Upper lobe of left lung (tissue), 6 donors: ENCODE results near the gene ZDHHC13. TPM values are rescaled to one million over a fixed set of nuclear protein-coding genes. Genes with fewer than 3 reads are reported as not detected.
A peak's percentile ranks its signal among the peaks of the same experiment; 100 is the strongest.

Source experiments
- ATAC-seq, 2 donors: fragments of 200-7000 bp; cut with Tn5 transposase; one replicate each; pipeline ENCODE4 v1.9.1; 2022; ENCODE audit warnings: mild to moderate bottlenecking in 2 of 2, moderate library complexity in 2 of 2; ENCODE audit not compliant: low FRiP score in 2 of 2
- DNase-seq, 2 donors: peaks; one replicate each; pipeline ENCODE4 v3.0.0-alpha.2; 2019 to 2020
- H3K27ac ChIP-seq, 4 donors: fragments of 200-600 bp; sonication (generic); one replicate each; pipeline ENCODE4 v1.5.1; 2016 to 2019
- H3K27me3 ChIP-seq, 4 donors: fragments of 200-600 bp; sonication (generic); one replicate each; pipeline ENCODE4 v1.5.1; 2017 to 2019
- H3K36me3 ChIP-seq, 4 donors: fragments of 200-600 bp; sonication (generic); one replicate each; pipeline ENCODE4 v1.5.1; 2016 to 2019
- H3K4me1 ChIP-seq, 4 donors: fragments of 200-600 bp; sonication (generic); one replicate each; pipeline ENCODE4 v1.5.1; 2018 to 2019
- H3K4me3 ChIP-seq, 4 donors: fragments of 200-600 bp; sonication (generic); one replicate each; pipeline ENCODE4 v1.5.1; 2017 to 2019; ENCODE audit warnings: mild to moderate bottlenecking in 2 of 4, moderate library complexity in 1 of 4
- H3K9me3 ChIP-seq, 4 donors: fragments of 200-600 bp; sonication (generic); one replicate each; pipeline ENCODE4 v1.5.1; 2018 to 2019
- CTCF ChIP-seq, 6 experiments: fragments of 450-650 bp in 4 of 6; fragments of 200-600 bp in 2 of 6; sonication (generic) in 2 of 6; IDR thresholded peaks; one replicate each; pipeline ENCODE4 v1.5.1; 2016 to 2019; ENCODE audit warnings: antibody characterized with exemption in 6 of 6
- EP300 ChIP-seq, 4 donors: sonication (generic); formaldehyde crosslinking; IDR thresholded peaks; one replicate each; pipeline ENCODE4 v1.5.1; 2017; ENCODE audit warnings: antibody characterized with exemption in 4 of 4, control low read depth in 2 of 4
- POLR2A ChIP-seq, 4 donors: fragments of 450-650 bp; IDR thresholded peaks; one replicate each; pipeline ENCODE4 v1.5.1; 2016 to 2017; ENCODE audit warnings: antibody characterized with exemption in 4 of 4, mild to moderate bottlenecking in 2 of 4
- POLR2AphosphoS5 ChIP-seq, 2 donors: sonication (generic); formaldehyde crosslinking; IDR thresholded peaks; one replicate each; pipeline ENCODE4 v1.5.1; 2017; ENCODE audit warnings: antibody characterized with exemption in 2 of 2
- WGBS, 2 donors: methylation state at CpG; one replicate each; pipeline ENCODE4 v1.1.5; 2017 to 2018; 5-methylcytosine and 5-hydroxymethylcytosine counted together
- total RNA-seq, 6 donors: library from RNA; depleted of rRNA in 4 of 6; stranded (reverse); fragments of >200 nt in 4 of 6; gene quantifications; one replicate each; pipeline versions ENCODE4 v1.1.0 to v1.2.1, GENCODE V29; 2016 to 2021
- donor health status: DM: no; HTN: no; CAD: no; lungs with moderate emphysema.
- donor health status: DM: no; HTN: yes; CAD: no; lungs with severe emphysema.

The ZDHHC13 gene
- total RNA-seq, 6 donors from 2014 or later, result 6.3 to 28.6 (median 11.1) TPM

- DNase-seq (no peak), ATAC-seq (no peak)
- Histone ChIP-seq H3K27ac (no peak overlapping the region), H3K9me3 (no peaks in the 10 kb centered on the region), H3K27me3 (no peaks in the 10 kb centered on the region), H3K4me3 (no peak overlapping the region), H3K4me1 (no peaks in the 10 kb centered on the region), H3K36me3 (no peaks in the 10 kb centered on the region)
- WGBS, 2 donors, result 74 to 79% methylated on average over 2 of the region's 2 CpGs
- TF ChIP-seq CTCF (IDR thresholded peaks at IDR 0.05) (no peak), POLR2AphosphoS5 (IDR thresholded peaks at IDR 0.05) (no peak), EP300 (IDR thresholded peaks at IDR 0.05) (no peak), POLR2A (IDR thresholded peaks at IDR 0.05) (no peak)
Observed at GRCh38 chr11:19185036-19185435, 68.1 kb downstream of the ZDHHC13 start.

GRCh38 chr11:19185516-19186052, 68.6 kb downstream of the ZDHHC13 start:
- WGBS, 2 donors, result 63 to 68% methylated on average over 6 of the region's 6 CpGs
- Histone ChIP-seq H3K4me3 (no peak overlapping the region), H3K4me1 (no peaks in the 10 kb centered on the region), H3K9me3 (no peaks in the 10 kb centered on the region), H3K27me3 (no peaks in the 10 kb centered on the region), H3K36me3 (no peaks in the 10 kb centered on the region), H3K27ac (no peak overlapping the region)
- DNase-seq (no peak), ATAC-seq (no peak)
- TF ChIP-seq POLR2A (IDR thresholded peaks at IDR 0.05) (no peak), CTCF (IDR thresholded peaks at IDR 0.05) (no peak), EP300 (IDR thresholded peaks at IDR 0.05) (no peak), POLR2AphosphoS5 (IDR thresholded peaks at IDR 0.05) (no peak)

GRCh38 chr11:19187114-19187832, 70.3 kb downstream of the ZDHHC13 start:
- DNase-seq (no peak), ATAC-seq (no peak)
- Histone ChIP-seq H3K4me1 (no peaks in the 10 kb centered on the region), H3K36me3 (no peaks in the 10 kb centered on the region), H3K27ac (no peak overlapping the region), H3K9me3 (no peaks in the 10 kb centered on the region), H3K4me3 (no peak overlapping the region), H3K27me3 (no peaks in the 10 kb centered on the region)
- TF ChIP-seq POLR2A (IDR thresholded peaks at IDR 0.05), result no peak
- no peak for TF ChIP-seq CTCF (IDR thresholded peaks at IDR 0.05)
- no peak for TF ChIP-seq EP300 (IDR thresholded peaks at IDR 0.05)
- no peak for TF ChIP-seq POLR2AphosphoS5 (IDR thresholded peaks at IDR 0.05)
- 62 to 68% methylated on average over 5 of the region's 5 CpGs for WGBS, 2 donors

- no peak overlapping the region for H3K4me3 ChIP-seq
- 86 to 94% methylated on average over 9 of the region's 9 CpGs for WGBS, 2 donors
- peak in 1 of 2 donors; percentile 14 for DNase-seq
- no peak overlapping the region for H3K27ac ChIP-seq
- no peaks in the 10 kb centered on the region for H3K9me3 ChIP-seq
- no peaks in the 10 kb centered on the region for H3K36me3 ChIP-seq
- TF ChIP-seq EP300 (IDR thresholded peaks at IDR 0.05), result no peak
- TF ChIP-seq CTCF (IDR thresholded peaks at IDR 0.05), result no peak
- no peak for TF ChIP-seq POLR2A (IDR thresholded peaks at IDR 0.05)
- no peak for TF ChIP-seq POLR2AphosphoS5 (IDR thresholded peaks at IDR 0.05)
- no peaks in the 10 kb centered on the region for H3K4me1 ChIP-seq
- no peaks in the 10 kb centered on the region for H3K27me3 ChIP-seq
- ATAC-seq, result no peak
Observed at GRCh38 chr11:19187833-19188258, 70.9 kb downstream of the ZDHHC13 start.
